Measurements from ENCODE around the gene TRAPPC10.
"Not testable (repeated sequence)": the region's sequence is repeated elsewhere in the genome, so short reads cannot be mapped to it uniquely, and the experiment has no call there.

GRCh38 chr21:44150255-44150654 is 138.1 kb downstream of the TRAPPC10 start:
- not testable (repeated sequence) for TF ChIP-seq CTCF (IDR thresholded peaks at IDR 0.05; ENCODE audit: control extremely low read depth in 1 of 3, insufficient read depth in 1 of 3, low read depth in 1 of 3, low read length in 3 of 3); POLR2A (IDR thresholded peaks at IDR 0.05; ENCODE audit: control extremely low read depth in 1 of 2, low read depth in 2 of 2, low read length in 2 of 2); SIN3A (conservative IDR thresholded peaks at IDR 0.05 in 1 of 2, IDR thresholded peaks at IDR 0.05 in 1 of 2; ENCODE audit: low read depth in 1 of 2, low read length in 2 of 2)
